ENCODE measurements around the gene SLC23A1.
"Not testable (repeated sequence)": the region's sequence is repeated elsewhere in the genome, so short reads cannot be mapped to it uniquely, and the experiment has no call there.

The SLC23A1 gene

GRCh38 chr5:139383275-139383992, at the start of gene SLC23A1:
TSS of gene SLC23A1 (minus strand) at chr5:139383297. CDS start at chr5:139383253, 44 bp downstream.
- no peak for DNase-seq

GRCh38 chr5:139431706-139432105, 48.6 kb upstream of the SLC23A1 start:
- DNase-seq, result no peak

- no peak for DNase-seq
Measured at GRCh38 chr5:139430015-139430414, 46.9 kb upstream of the SLC23A1 start.

- no peak for DNase-seq
Measured at GRCh38 chr5:139426203-139426885, 43.2 kb upstream of the SLC23A1 start.

GRCh38 chr5:139425497-139425896, 42.4 kb upstream of the SLC23A1 start:
- DNase-seq, result no peak

GRCh38 chr5:139422307-139422893, 39.3 kb upstream of the SLC23A1 start:
- DNase-seq, result peak; percentile 82

- no peak for DNase-seq
Measured at GRCh38 chr5:139419226-139420192, 36.4 kb upstream of the SLC23A1 start.

GRCh38 chr5:139418793-139419192, 35.7 kb upstream of the SLC23A1 start:
- no peak for DNase-seq

- no peak for DNase-seq
Measured at GRCh38 chr5:139417214-139417613, 34.1 kb upstream of the SLC23A1 start.

GRCh38 chr5:139416651-139417050, 33.6 kb upstream of the SLC23A1 start:
- no peak for DNase-seq

GRCh38 chr5:139415869-139416268, 32.8 kb upstream of the SLC23A1 start:
- no peak for DNase-seq

GRCh38 chr5:139415221-139415861, 32.2 kb upstream of the SLC23A1 start:
- no peak for DNase-seq

- DNase-seq, result no peak
Measured at GRCh38 chr5:139414581-139415130, 31.6 kb upstream of the SLC23A1 start.

GRCh38 chr5:139413963-139414362, 30.9 kb upstream of the SLC23A1 start:
- no peak for DNase-seq

GRCh38 chr5:139413153-139413552, 30.1 kb upstream of the SLC23A1 start:
- DNase-seq, result no peak

GRCh38 chr5:139410993-139411828, 28.1 kb upstream of the SLC23A1 start:
- DNase-seq, result no peak

- DNase-seq, result no peak
Measured at GRCh38 chr5:139410121-139410992, 27.3 kb upstream of the SLC23A1 start.

GRCh38 chr5:139409116-139409515, 26.0 kb upstream of the SLC23A1 start:
- not testable (repeated sequence) for DNase-seq

- DNase-seq, result no peak
Measured at GRCh38 chr5:139408191-139408590, 25.1 kb upstream of the SLC23A1 start.

GRCh38 chr5:139407517-139407916, 24.4 kb upstream of the SLC23A1 start:
- DNase-seq, result no peak

All from NCI-H2029 treated with DMSO at 0.1 percent for 48 hours (cell line).